ENCODE results near the gene MAP7D3. TPM values are rescaled to one million over a fixed set of nuclear protein-coding genes. Genes with fewer than 3 reads are reported as not detected.
"Not testable (repeated sequence)": the region's sequence is repeated elsewhere in the genome, so short reads cannot be mapped to it uniquely, and the experiment has no call there.

MAP7D3 gene
- total and polyA plus RNA-seq, 12 donors = 5.9 to 14.9 (median 7.9) TPM

DNA sequence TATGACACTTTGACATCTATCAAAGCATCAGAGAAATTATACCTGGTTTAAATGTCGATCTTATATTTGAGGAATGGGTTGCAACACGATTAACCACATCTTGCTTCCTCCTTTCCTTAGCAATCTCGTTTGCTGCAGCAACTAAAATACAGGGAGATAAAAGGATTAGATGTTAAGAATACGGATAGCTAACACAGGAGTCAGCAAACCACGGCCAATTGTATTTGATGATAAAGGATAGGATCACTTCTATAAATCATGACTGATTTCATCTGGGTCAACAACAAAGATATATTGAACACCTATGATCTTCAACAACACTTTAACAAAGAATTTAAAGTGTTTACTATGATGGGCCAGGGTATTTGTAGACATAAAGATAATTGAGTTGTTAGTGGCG lies 5.0 kb downstream of the MAP7D3 start:
- WGBS, 4 donors = 66 to 86% (median 70%) methylated on average over 6 of the region's 6 CpGs
- H3K4me3 ChIP-seq = no peak overlapping the region
- TF ChIP-seq, protein P1, sequence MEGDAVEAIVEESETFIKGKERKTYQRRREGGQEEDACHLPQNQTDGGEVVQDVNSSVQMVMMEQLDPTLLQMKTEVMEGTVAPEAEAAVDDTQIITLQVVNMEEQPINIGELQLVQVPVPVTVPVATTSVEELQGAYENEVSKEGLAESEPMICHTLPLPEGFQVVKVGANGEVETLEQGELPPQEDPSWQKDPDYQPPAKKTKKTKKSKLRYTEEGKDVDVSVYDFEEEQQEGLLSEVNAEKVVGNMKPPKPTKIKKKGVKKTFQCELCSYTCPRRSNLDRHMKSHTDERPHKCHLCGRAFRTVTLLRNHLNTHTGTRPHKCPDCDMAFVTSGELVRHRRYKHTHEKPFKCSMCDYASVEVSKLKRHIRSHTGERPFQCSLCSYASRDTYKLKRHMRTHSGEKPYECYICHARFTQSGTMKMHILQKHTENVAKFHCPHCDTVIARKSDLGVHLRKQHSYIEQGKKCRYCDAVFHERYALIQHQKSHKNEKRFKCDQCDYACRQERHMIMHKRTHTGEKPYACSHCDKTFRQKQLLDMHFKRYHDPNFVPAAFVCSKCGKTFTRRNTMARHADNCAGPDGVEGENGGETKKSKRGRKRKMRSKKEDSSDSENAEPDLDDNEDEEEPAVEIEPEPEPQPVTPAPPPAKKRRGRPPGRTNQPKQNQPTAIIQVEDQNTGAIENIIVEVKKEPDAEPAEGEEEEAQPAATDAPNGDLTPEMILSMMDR (IDR thresholded peaks at IDR 0.05) = no peak
- TF ChIP-seq POLR2A (IDR thresholded peaks at IDR 0.05) = no peak

DNA sequence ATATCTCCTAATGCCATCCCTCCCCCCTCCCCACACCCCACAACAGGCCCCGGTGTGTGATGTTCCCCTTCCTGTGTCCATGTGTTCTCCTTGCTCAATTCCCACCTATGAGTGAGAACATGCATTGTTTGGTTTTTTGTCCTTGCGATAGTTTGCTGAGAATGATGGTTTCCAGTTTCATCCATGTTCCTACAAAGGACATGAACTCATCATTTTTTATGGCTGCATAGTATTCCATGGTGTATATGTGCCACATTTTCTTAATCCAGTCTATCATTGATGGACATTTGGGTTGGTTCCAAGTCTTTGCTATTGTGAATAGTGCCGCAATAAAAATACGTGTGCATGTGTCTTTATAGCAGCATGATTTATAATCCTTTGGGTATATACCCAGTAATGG lies 13.4 kb downstream of the MAP7D3 start:
- H3K4me1 ChIP-seq (replicated peaks in 1 of 2); intact Hi-C loops (cut with DNase I); H3K4me3 ChIP-seq; DNase-seq; H3K9me3 ChIP-seq (replicated peaks in 1 of 3); H3K27ac ChIP-seq; H3K27me3 ChIP-seq: not testable (repeated sequence)
- H3K36me3 ChIP-seq (replicated peaks in 1 of 2) = peaks cover 0 to 22% of the 10 kb centered on the region in 2 donors
- WGBS, 4 donors = 80 to 100% (median 92%) methylated on average over 2 to 4 of the region's 4 CpGs

More for the DNA sequence above, 5.0 kb downstream of the MAP7D3 start:
- Histone ChIP-seq H3K4me1 (replicated peaks in 1 of 2) (no peaks in the 10 kb centered on the region), H3K27ac (no peak overlapping the region), H3K9me3 (replicated peaks in 1 of 3) (no peaks in the 10 kb centered on the region), H3K36me3 (replicated peaks in 1 of 2) (peaks cover 0 to 6% of the 10 kb centered on the region in 2 donors), H3K27me3 (no peaks in the 10 kb centered on the region)
- DNase-seq = no peak
- intact Hi-C loops (cut with DNase I) = no loop called here

DNA sequence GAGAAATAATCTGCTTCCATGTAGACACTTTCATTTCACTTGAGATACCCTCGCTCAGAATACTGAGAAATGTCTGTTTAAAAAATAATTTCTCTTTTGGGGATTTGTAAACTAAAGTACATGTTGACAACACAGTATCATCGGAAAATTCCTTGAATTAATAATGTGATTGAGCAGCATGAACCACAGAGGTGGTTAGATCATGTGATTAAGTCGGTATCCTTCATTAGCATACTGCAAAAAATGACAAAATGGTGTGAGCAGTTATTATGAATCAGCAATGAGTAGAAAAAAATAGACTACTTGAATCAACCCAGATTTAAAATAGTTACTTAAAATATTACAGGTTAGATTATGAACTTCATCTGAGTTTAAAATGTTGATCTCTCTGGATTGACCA lies 14.1 kb downstream of the MAP7D3 start:
- DNase-seq = no peak
- no peak overlapping the region for H3K4me3 ChIP-seq
- H3K27me3 ChIP-seq = no peaks in the 10 kb centered on the region
- no peaks in the 10 kb centered on the region for H3K9me3 ChIP-seq (replicated peaks in 1 of 3)
- TF ChIP-seq, protein P1 (IDR thresholded peaks at IDR 0.05) = no peak
- TF ChIP-seq POLR2A (IDR thresholded peaks at IDR 0.05) = no peak
- H3K36me3 ChIP-seq (replicated peaks in 1 of 2) = peaks cover 0 to 22% of the 10 kb centered on the region in 2 donors
- H3K27ac ChIP-seq = no peak overlapping the region
- no peaks in the 10 kb centered on the region for H3K4me1 ChIP-seq (replicated peaks in 1 of 2)
- intact Hi-C loops (cut with DNase I) = no loop called here
- 69 to 87% (median 77%) methylated on average over 3 of the region's 3 CpGs for WGBS, 4 donors

DNA sequence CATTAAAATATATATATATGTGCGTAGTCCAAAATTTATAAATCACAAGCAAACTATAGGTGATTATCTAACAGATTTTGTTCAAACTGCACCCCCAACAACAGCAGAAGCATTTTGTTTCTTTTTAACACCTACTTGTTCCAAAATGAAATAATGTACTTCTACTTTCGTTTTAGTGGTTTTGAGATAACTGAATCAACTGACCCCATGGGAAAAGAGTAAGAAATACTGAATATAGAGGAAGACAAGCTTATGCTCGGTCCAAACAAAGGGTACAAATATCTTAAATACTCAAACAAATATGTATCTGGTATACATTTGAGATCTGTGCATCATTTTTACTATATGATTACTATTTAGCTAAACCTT lies 22.4 kb downstream of the MAP7D3 start:
- Histone ChIP-seq H3K27me3 (no peaks in the 10 kb centered on the region), H3K4me3 (no peak overlapping the region), H3K4me1 (replicated peaks in 1 of 2) (no peaks in the 10 kb centered on the region), H3K9me3 (replicated peaks in 1 of 3) (no peaks in the 10 kb centered on the region), H3K27ac (no peak overlapping the region), H3K36me3 (replicated peaks in 1 of 2) (peaks cover 0 to 8% of the 10 kb centered on the region in 2 donors)
- TF ChIP-seq POLR2A (IDR thresholded peaks at IDR 0.05) = no peak
- TF ChIP-seq, protein P1 (IDR thresholded peaks at IDR 0.05) = no peak
- no peak for DNase-seq
- 66 to 70% (median 67%) methylated on average over 3 of the region's 3 CpGs for WGBS, 4 donors
- intact Hi-C loops (cut with DNase I) = no loop called here
